ENCODE data around the gene CAPN9.

The CAPN9 gene

DNA sequence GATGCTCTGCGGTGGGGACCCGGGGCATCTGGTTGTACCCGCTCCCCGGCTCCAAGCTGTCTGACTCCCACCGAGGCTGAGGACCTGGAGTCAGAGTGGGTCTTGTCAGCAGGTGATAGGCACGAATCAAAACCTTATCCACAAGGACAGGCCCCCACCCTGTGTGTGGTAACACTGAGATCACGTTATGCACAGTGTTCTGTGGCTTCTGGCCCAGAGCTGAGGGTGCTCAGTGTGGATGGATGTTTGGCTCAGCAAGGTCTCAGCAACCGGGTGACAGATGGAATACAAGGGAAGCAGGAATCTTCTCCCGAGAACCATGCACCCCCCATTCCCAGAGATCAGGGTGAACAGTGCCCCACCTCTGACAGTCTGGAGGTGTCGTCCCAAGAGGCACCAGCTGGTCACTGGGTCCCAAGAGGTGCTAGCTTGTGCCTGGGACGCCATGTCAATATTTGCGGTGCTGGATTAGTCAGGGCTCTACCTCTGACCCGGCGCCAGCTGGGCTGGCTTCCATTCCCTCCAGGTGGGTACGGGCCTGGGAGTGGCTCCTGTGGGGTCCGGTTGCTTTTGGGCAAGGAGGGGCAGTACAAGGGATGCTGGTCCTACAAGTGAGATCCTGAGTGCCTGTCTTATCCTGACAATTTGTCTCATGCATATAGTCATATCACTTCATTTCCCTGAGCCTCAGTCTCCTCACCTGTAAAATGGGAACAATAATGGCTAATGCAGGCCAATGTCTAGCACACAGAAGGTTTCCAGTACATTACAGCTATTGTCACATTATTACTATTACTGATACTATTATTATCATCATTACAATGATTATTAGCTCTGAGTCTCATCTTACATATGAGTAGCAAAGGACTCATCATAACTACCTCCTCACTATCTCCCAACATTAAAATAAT lies 957 bp downstream of the CAPN9 start:
- no peak for FAIRE-seq
- TF ChIP-seq POLR2A (IDR thresholded peaks at IDR 0.05; ENCODE audit: low read depth, low read length) = no peak
- no peak for DNase-seq (ENCODE audit: insufficient read length, low spot score)

DNA sequence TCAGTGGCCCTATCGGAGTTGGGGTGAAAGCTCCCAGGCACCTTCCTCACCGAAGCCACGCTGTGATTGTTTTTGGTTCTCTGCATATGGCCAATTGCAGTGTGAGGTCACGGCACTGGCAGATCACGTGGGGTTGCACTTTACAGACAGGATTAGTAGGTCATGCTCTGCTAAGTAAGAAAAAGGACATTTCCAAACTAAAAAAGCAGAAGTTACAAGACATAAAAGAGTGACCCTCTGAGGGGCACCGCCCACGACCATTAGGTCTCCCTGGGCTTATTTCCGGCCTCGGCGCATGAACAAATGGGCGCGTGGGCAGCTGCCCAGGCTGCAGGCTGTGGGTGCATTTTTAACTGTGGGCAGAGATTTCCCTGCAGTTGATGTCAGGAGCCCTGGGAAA lies 2.0 kb downstream of the CAPN9 start:
- TF ChIP-seq POLR2A (IDR thresholded peaks at IDR 0.05; ENCODE audit: low read depth, low read length) = no peak
- DNase-seq (ENCODE audit: insufficient read length, low spot score) (no peak), FAIRE-seq (no peak)

DNA sequence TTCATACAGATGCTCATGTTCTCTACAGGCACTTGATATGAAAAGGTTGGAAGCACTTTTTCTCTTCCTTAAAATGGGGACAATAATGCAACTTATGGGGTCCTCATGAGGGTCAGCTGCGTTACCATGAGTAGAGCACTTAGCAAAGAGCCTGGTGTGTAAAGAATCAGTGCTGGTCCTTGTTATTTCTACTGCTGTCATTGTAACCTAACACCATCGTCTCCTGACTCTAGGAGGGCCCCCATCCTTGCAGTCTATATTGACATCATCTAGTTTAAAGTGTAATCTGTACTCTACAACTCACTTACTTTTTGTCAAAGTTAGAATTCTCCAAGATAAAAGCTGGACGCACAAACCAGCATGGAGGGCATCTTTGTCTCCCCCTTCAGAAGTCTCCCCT lies 2.4 kb downstream of the CAPN9 start:
- DNase-seq (ENCODE audit: insufficient read length, low spot score) (no peak), FAIRE-seq (no peak)
- no peak for TF ChIP-seq POLR2A (IDR thresholded peaks at IDR 0.05; ENCODE audit: low read depth, low read length)

DNA sequence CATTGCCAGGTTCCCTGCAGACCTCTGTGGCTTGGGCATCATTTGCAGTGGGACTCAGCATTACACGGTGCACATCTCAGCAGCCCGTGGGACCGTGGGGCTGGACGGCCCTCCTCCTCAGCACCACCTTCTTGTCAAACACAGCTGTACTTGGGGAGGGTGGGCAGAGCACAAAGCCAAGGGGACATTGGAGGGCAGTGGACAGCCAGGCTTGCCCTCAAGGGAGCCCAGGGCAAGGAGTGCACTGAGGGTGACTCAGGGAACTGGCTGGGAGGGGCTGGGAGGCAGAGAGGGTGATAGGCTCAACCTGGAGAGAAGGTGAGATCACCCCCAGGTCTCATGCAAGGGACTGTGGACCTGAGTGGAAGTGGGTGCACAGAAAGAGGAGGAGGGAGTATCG lies 3.4 kb downstream of the CAPN9 start:
- no peak for DNase-seq (ENCODE audit: insufficient read length, low spot score)
- no peak for TF ChIP-seq POLR2A (IDR thresholded peaks at IDR 0.05; ENCODE audit: low read depth, low read length)

DNA sequence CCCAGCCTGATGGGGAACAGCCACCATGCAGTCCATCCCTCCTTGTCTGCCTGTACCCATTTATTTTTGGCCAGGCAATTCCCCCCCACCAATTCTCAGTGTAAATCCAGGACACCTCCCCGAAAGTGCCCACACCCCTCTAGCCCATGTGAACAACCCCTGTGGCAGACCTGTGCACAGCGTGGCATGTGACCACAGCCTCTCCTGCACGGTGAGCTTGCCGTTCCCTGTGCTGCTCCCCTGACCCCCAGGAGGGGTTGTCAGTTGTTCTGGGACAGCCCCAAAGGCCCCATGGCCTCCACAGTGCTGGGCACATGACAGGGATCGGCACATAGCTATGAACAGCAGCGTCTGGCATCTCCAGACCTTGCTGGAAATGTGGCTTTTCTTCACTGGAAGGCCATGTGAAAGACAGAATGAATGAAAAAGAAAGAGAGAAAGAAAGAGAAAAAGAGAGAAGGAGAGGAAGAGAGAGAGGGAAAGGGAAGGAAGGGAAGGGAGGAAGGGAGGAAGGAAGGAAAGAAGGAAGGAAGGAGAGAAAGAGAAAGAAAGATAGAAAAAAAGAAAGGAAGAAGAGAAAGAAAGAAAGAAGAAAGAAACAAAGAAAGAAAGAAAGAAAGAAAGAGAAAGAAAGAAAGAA lies 3.9 kb downstream of the CAPN9 start:
- no peak for FAIRE-seq
- no peak for TF ChIP-seq POLR2A (IDR thresholded peaks at IDR 0.05; ENCODE audit: low read depth, low read length)
- DNase-seq (ENCODE audit: insufficient read length, low spot score) = no peak

More for the DNA sequence above, 3.4 kb downstream of the CAPN9 start:
- no peak for FAIRE-seq

DNA sequence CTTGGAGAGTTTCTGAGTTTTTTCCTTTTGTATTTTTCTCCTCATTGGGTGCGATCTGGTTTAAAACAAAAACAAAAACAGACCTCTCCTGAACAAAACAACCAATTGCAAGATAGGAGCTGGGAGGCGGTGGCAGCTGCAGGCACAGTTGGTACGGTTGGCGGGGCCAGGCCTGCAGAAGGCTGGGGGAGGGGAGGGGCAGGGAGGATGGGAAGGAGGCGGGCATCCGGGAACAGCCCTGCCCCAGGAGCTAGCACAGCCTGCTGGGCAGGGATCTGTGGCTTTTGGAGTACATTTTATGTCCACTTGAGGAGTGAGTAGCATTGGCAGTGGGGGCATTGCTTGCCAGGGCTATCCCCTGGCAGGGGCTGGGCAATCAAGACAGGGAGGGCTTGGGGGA lies 5.2 kb downstream of the CAPN9 start:
- FAIRE-seq (no peak), DNase-seq (ENCODE audit: insufficient read length, low spot score) (no peak)
- no peak for TF ChIP-seq POLR2A (IDR thresholded peaks at IDR 0.05; ENCODE audit: low read depth, low read length)

DNA sequence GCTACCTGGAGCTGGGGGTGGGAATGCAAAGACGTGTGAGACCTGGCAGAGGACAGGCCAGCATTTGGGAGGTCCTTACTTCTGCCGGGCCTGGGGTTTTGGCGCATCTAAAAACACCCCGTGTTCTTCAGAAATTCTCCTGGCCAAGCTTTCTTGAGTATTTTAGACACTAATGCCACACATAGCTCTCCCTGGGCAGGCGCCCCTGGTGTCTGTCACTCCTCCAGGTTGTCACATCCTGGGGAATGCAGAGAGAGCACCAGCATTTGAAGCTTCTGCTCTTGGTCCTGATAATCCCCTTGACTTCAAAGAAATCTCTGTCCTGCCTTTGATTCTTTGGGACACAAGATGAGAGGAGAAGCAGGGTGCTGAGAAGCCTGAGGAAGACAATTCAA lies 6.0 kb downstream of the CAPN9 start:
- no peak for DNase-seq (ENCODE audit: insufficient read length, low spot score)
- FAIRE-seq = no peak
- no peak for TF ChIP-seq POLR2A (IDR thresholded peaks at IDR 0.05; ENCODE audit: low read depth, low read length)

DNA sequence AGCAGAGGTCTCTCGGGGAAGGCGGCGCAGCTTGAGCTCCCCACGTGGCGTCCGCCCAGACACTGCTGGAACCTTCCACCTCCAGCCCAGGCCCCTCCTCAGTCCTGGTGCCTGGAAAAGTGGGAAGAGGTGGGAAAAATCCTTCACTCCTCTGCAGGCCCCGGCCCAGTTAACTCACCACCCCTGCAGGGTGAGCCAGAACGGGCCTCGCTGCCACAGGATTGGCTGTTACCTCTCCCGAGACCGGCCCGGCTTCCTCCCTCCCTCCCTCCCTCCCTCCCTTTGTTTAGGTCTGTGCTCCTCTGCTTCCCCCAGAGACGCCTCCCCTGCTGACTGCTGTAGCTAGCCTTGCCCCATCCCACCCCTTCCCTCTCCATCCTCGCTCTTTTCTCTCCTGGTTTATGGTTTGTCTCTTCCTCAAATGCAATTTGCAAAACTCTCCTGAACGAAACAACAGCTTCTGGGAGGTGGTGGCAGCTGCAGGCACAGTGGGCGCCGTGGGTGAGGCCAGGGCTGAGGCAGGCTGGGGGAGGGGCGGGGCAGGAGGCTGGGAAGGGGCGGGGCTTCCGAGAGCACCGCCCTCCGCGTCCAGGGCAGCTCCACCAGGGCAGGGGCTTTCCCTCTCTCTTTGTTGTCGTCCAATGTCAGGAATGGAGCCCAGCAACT lies 6.5 kb downstream of the CAPN9 start:
- no peak for TF ChIP-seq POLR2A (IDR thresholded peaks at IDR 0.05; ENCODE audit: low read depth, low read length)
- FAIRE-seq (no peak), DNase-seq (ENCODE audit: insufficient read length, low spot score) (no peak)

DNA sequence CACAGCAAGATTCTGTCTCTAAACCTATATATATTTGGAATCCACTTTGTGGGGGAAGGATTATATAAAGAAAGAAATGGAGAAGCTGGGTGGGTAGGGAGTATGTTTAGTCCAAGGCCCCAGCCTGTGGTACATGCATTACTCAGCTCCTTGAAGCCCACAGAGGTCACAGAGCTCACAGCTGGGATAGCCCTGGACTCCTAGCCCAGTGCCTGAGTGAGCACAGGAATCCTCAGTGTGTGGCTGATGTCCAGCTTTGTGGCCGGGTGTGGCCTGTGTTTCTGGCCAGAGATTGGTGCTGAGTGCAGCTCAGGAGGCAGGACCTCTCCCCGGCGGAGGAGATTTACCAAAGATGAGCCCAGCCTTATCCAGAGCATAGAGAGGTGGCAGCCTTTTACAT lies 7.6 kb downstream of the CAPN9 start:
- no peak for FAIRE-seq
- no peak for TF ChIP-seq POLR2A (IDR thresholded peaks at IDR 0.05; ENCODE audit: low read depth, low read length)
- peak; percentile 75 for DNase-seq (ENCODE audit: insufficient read length, low spot score)

DNA sequence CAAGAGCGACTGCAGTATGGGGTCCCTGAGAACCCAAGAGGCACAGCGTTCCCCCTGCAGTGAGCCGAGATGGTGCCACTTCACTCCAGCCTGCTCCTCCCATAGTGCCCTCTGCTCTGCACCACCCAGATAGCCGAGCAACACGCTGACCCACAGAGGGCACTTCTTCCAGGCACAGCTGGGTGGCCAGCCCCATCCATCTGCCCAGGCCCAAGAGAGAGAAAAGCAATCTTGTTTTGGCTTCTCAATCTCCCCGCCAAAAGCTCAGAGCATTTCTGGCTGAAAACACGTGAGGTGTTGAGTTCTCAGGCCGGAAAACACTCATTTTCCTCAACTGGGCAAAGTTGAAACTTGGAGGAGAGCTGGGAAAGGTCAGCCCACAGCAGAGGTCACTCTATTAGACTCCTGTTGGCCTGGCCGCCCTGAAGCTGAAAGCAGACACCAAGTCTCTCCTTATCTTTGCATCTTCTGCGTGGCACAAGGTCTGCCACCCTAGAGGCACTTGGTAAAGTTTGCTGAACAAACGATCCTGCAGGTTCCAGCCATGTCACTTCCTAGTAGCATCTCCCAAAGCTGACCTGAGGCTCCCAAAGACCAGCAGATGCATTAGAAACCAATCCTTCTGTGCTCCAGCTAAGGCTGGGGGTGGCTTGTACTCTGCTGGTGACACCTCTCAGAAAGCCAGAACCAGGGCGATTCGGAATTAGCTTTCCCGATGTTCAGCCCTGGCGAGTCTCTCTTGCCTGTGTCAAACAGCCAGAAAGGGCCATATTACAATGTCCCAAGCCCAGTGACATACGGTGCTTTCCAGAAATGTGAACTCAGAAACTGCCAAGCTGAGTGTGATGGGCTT lies 10.9 kb downstream of the CAPN9 start:
- no peak for TF ChIP-seq POLR2A (IDR thresholded peaks at IDR 0.05; ENCODE audit: low read depth, low read length)
- FAIRE-seq = no peak

DNA sequence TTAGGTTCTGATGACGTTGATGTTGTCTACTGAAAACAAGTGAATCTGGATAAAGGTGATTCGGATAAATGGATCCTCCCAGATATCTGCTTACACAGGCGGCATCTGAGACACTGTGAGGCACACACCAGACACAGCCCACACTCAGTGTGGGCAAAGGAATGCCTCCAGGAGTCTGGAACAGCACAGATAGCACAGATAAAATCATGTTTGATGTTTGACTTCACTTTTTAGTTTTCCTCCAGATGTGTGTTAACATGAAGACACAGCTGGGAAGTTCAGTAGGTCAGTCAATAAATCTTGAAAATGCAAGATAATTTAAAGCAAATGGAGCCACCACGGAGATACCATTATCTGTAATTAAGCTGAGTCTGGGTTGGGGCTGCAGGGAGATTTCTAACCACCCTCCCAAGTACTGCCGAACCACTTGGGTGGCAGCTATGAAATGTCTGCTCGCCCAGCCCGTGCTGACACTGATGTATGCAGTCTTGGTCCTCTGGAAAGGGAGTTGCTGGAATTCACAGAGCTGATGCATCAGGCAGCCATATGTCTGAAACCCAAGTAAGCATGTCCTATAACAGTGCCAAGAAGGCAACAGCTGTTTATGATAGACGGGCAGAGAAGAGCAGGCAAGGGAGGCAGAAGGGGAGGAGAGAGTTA lies 11.7 kb downstream of the CAPN9 start:
- no peak for DNase-seq (ENCODE audit: insufficient read length, low spot score)
- no peak for FAIRE-seq
- no peak for TF ChIP-seq POLR2A (IDR thresholded peaks at IDR 0.05; ENCODE audit: low read depth, low read length)

More for the DNA sequence above, 10.9 kb downstream of the CAPN9 start:
- no peak for DNase-seq (ENCODE audit: insufficient read length, low spot score)

DNA sequence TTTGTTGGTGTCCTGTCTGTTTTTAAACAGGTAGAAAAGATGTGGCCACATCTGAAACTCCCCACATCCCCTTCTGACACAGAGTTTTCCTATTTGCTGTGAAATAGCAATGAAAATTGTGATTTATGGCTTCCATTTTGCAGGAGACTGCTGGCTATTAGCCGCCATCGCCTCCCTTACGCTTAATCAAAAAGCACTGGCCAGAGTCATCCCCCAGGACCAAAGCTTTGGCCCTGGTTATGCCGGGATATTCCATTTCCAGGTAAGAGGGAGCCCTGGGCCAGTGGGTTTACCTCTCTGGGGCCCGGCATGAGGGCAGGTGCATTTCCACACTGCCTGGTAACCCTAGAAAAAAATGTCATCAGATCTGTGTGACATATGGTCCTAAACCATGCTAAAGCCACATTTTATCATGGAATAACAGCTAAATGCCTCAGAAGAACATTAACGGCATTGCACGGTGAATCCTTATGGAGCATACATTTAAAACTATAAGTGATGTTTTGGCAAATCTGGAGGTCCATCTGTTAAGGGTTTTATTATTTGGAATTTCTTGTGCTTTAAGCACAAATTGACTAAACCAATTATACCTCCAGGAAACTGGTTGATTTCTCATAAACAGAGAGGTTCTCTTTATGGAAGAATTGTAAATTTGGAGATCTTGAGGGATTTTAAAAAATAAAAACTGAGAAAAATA lies 12.3 kb downstream of the CAPN9 start:
- FAIRE-seq (no peak), DNase-seq (ENCODE audit: insufficient read length, low spot score) (no peak)
- TF ChIP-seq POLR2A (IDR thresholded peaks at IDR 0.05; ENCODE audit: low read depth, low read length) = no peak

Measured in H54 (cell line).